SH-SY5Y (cell line): ENCODE measurements around the gene FAT1.

Source experiments
- GATA2 ChIP-seq: IDR thresholded peaks from 2 replicates; pipeline ENCODE4 v1.6.1; 2011; ENCODE audit warnings: mild to moderate bottlenecking, low read depth, low read length
- GATA3 ChIP-seq: IDR thresholded peaks from 2 replicates; pipeline ENCODE4 v1.6.1; 2011; ENCODE audit warnings: low read depth, mild to moderate bottlenecking, low read length, moderate library complexity

- TF ChIP-seq GATA2, result no peak
- TF ChIP-seq GATA3, result no peak
These were observed 95.5 kb downstream of the FAT1 start for GRCh38 chr4:186628058-186628711.
